Putamen (tissue), 1 donor: ENCODE data around the gene PATE1.
"Not testable (repeated sequence)": the region's sequence is repeated elsewhere in the genome, so short reads cannot be mapped to it uniquely, and the experiment has no call there.

Experiments used
- DNase-seq: peaks from one replicate; pipeline ENCODE4 v3.0.0-alpha.2; 2016; ENCODE audit warnings: low spot score

Gene PATE1, protein sequence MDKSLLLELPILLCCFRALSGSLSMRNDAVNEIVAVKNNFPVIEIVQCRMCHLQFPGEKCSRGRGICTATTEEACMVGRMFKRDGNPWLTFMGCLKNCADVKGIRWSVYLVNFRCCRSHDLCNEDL

GRCh38 chr11:125745979-125746378 lies at the start of gene PATE1:
TSS of gene PATE1 (plus strand) at chr11:125746279. CDS start at chr11:125746305, 26 bp downstream.
- no peak for DNase-seq

DNA sequence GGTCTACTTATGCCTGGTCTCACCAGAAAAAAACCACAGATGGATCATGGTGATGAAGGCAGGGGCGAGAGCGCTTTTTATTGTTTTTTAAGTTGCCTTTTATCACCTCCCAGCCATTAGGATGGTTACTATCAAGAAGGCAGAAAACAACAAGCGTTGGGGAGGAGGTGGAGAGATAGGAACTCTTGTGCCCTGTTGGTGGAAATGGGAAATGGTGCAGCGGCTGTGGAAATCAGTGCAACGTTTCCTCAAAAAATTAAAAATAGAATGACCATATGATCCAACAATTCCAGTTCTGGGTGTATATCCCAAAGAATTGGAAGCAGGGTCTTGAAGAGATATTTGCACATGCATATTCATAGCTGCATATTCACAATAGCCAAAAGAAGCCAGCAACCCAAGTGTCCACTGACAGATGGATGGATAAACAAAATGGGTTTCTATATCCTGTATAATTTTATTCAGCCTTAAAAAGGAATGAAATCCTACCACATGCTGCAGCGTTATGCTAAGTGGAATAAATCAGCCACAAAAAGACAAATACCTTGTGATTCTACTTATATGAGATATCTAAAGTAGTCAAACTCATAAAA lies 45.0 kb upstream of the PATE1 start:
- DNase-seq, result no peak

DNA sequence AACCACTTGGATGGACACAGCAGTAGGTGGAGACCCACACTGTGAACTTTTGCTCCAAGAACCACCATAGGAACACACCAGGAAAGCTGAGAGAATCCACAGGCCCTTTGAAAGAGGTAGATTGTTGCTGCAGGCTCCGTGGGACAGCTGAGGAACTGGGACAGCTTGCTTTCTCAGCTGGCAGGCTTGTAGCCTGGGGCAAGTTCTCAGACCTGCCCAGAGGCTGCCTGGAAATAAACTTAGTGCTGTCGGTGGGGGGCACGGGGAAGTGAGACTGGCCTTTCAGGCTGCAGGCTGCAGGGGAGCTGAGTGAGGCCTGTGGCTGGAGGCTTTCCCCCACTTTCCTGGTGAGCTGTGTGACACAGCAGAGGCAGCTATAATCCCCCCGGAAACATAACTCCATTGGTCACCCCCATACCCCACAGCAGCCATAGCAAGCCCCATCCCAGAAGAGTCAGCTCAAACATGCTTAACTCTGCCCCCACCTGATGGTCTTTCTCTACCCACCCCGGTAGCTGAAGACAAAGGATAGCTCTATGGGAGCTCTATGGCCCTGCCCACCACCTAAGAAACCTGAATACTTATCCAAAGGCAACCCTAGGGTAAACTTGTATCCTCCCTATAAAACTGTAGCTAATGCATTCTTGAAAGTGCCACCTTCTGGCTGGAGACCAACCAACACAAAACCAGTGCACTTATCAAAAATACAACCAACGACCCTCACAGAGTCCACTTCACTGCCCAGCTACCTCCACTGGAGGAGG lies 44.0 kb upstream of the PATE1 start:
- no peak for DNase-seq

- not testable (repeated sequence) for DNase-seq
Measured at GRCh38 chr11:125704686-125705085, 41.4 kb upstream of the PATE1 start.

GRCh38 chr11:125720781-125721180 lies 25.3 kb upstream of the PATE1 start:
- DNase-seq, result no peak

- no peak for DNase-seq
Measured at GRCh38 chr11:125724125-125724524, 22.0 kb upstream of the PATE1 start.

DNA sequence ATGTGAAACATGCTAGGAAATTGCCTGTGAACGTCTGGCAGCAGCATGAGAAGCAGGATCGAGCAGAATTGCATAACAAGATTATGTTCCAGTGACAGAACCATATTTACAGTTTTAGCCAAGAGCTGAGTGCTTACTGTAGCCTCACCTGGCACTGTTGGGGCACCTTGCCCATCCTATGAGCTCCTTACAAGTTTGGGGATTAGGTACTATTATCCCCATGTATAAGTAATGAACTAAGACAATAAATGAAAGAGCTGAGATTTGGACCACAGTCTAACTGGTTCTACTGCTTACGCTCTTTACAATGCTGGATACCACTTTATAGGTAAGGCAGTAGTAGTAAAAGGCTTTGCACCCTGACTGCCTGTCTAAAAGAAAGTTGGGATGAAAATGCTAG lies 17.1 kb upstream of the PATE1 start:
- no peak for DNase-seq

GRCh38 chr11:125740617-125741016 lies 5.5 kb upstream of the PATE1 start:
- DNase-seq, result no peak

DNA sequence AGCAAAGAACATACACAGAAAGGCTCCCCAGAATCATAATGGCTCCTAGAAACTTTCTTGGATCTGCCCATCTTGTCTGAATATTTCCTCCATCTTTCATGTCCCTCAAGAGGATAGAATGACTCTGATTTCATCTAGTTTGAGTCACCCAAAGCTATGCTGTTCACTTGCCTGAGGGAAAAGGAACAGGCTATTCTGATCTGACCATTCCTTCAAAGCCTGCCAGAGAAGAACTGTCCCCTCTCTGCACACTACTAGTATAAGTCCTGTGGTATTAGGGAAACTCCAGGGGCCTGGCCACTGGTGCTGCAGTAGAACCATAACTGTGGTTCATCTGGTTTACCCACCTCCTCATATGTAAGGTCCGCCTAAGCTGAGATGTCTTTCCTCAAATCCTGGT lies 2.4 kb upstream of the PATE1 start:
- DNase-seq, result no peak

DNA sequence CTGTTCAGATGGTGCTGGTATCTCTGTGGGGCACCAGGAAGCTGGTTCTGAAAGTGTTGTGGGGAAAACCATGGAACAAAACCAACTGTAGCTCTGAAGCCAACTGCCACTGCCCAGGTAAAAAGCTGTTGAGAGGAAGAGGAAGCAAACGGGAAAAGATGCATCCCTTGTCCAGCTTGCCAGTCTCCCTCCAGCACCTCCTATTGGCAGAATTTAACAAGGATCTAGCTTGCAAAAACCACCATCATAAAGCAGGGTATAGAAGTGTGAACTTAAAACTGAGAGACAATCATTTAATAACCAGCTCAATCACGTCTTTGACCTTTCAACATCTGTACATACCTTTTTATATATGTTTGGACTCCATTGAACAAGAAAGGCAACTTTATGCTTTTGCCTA lies 4.5 kb downstream of the PATE1 start:
- no peak for DNase-seq

DNA sequence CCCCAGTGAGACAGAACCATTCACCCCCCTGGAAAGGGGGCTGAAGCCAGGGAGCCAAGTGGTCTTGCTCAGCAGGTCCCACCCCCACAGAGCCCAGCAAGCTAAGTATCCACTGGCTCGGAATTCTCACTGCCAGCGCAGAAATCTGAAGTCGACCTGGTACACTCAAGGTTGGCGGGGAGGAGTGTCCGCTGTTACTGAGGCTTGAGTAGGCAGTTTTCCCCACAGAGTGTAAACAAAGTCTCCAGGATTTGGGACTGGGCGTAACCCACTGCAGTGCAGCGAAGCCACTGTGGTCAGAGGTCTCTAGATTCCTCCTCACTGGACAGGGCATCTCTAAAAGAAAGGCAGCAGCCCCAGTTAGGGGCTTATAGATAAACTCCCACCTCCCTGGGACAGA lies 10.0 kb downstream of the PATE1 start:
- DNase-seq, result no peak

GRCh38 chr11:125762445-125762844 lies 16.4 kb downstream of the PATE1 start:
- no peak for DNase-seq

GRCh38 chr11:125763483-125763882 lies 17.4 kb downstream of the PATE1 start:
- no peak for DNase-seq

DNA sequence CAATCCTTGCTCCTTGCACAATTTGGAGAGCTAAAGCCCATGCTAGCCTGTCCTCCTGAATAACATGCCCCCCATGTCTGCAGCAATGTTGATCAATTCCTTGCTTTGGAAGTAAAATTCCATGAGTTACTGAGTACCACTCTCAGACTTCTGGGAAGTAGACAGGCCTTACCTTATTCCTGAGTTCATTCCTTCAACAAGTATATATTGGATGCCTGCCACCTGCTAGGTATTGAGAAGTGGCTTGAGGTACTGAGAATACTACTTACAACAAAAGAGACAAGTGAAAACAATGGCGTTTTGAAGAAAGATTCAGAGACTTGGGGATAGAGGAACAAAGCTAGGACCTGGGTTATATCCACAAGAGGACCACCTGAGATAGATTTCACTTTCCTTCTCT lies 20.2 kb downstream of the PATE1 start:
- no peak for DNase-seq

DNA sequence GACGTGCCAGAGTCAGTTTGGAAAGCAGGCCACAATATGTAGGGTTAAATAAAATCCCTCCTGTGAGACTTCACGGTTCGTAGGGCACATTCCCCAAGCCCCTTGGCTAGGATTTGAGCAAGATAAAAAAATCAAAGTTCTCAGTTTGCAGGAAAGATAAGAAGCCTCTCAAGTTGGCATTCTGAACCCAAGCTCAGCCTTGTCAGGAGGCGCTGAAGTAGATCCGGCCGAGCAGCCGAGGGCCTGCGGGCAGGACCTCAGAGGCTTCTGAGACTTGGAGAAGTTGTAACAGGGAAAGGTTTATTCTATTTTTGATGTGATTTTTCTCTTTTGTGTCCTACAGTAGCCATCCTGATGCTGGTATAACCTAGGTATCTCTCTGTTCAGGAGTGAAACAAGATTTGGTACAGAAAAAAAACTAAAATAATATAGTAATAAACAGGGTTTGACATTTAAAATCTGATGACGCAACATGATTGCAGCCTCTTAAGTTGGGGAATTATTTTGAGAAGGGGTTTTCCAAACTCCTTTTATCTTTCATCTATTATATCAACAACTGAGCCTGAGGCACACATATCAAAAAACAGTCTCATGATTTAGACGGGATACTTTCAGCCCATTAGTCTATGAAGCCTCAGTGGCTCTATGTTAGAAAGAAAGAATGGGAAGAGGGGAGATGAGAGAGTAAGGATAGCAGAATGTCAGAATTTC lies 22.4 kb downstream of the PATE1 start:
- no peak for DNase-seq

DNA sequence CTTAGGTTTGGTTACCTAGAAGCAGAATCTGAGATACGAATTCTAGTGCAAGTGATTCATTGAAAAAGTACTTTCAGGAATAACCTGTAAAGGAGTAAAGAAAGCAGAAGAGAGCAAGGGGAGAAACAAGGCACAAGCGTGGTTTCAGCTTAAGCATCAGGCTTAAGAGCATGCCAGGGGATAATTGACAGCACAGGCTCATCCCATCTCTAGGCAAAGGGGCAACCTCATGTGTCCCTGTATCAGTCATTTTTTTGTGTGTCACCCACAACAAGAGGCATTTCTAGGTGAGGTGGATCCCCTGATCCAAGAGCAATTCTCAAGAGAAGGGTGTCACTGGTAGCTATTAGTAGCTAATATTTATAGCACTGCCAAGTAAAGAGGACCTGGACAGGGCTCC lies 24.5 kb downstream of the PATE1 start:
- DNase-seq, result no peak

DNA sequence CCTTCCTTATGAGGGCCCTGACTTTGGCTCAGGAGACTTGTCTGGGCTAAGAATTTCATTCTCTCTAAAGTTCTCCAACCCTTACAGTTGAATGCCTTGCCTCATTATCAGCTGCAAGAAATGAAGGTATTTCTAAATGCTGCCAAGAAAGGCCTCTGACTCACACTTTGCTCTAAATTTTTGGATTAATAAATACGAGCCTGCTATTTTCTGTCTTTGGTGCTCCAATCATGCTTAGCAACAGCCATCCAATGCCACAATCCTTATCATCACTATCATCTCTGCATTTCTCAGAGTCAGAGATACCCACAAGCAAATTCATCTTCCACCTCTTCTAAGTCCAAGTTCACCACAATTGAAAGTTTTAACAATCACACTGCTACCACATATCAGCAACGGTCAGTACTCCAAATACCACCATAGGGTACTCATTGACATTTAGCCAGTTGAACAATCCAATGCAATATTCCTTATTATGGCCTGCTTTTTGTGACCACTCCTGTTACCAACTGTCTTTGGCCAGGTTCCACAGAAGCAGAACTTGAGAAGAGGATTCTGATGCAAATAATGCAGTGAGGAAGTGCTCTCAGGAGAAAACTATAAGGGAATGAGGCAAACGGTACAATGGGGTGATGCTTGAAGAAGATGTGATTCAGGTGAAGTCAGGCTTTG lies 26.9 kb downstream of the PATE1 start:
- DNase-seq, result peak; percentile 26

GRCh38 chr11:125773516-125773915 lies 27.4 kb downstream of the PATE1 start:
- no peak for DNase-seq

GRCh38 chr11:125777309-125777708 lies 31.2 kb downstream of the PATE1 start:
- no peak for DNase-seq

- DNase-seq, result no peak
Measured at GRCh38 chr11:125778728-125779127, 32.6 kb downstream of the PATE1 start, which contains the start of gene PATE2. TSS of gene PATE2 (minus strand) at chr11:125778828. CDS start at chr11:125778773, 55 bp downstream.

DNA sequence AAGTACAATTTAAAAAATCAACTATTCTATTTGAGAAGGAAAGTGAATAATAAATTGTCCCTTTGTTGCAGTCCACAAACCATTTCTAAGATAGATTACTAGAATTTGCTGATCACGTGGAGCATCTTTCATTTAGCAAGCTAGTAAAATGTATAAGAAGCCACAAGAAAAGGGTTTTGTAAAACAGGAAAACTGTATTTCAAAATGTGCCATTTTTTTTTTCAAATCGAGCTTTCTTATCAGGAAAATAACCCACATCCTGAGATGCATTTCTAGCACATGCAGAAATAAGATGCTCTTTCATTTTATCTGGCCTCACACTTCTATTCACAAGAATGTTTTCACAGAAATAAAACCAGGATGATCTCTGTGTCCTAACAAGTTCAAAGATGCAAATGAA lies 38.6 kb downstream of the PATE1 start:
- no peak for DNase-seq

DNA sequence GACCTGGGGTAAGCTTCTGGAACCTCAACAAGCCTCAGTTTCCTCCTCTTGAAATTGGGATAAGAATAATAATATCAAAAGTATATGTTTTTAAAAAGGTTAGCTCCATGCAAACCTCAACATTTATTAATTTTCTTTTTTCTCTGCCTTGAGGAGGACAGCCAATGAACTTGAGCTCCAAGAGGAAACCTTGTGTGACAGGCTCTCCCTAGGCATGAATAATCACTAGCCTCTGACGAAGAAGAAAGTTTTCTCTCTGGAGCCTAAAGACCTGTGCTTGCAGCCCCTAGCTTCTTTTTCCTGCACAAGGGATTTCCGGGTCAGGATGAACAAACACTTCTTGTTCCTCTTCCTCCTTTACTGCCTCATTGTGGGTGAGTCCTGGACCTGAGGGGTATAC lies 41.7 kb downstream of the PATE1 start, which contains the start of gene PATE3:
TSS of gene PATE3 (plus strand) at position 301 of the 400 bp plus-strand sequence. CDS start at position 326, 25 bp downstream.
- no peak for DNase-seq
